Loucy (cell line): Measurements from ENCODE around the gene FFAR2.

Source experiments
- EZH2phosphoT487 ChIP-seq: fragments of 200-600 bp; IDR thresholded peaks from 2 replicates; pipeline ENCODE4 v1.6.1; 2018; ENCODE audit warnings: antibody characterized with exemption, mild to moderate bottlenecking, moderate library complexity, borderline replicate concordance
- TF ChIP-seq, protein P1 (sequence below): fragments of 200-600 bp; sonication (generic); conservative IDR thresholded peaks from 2 replicates; pipeline ENCODE4 v1.5.1; 2014; ENCODE audit warnings: mild to moderate bottlenecking, antibody characterized with exemption, low read length

DNA sequence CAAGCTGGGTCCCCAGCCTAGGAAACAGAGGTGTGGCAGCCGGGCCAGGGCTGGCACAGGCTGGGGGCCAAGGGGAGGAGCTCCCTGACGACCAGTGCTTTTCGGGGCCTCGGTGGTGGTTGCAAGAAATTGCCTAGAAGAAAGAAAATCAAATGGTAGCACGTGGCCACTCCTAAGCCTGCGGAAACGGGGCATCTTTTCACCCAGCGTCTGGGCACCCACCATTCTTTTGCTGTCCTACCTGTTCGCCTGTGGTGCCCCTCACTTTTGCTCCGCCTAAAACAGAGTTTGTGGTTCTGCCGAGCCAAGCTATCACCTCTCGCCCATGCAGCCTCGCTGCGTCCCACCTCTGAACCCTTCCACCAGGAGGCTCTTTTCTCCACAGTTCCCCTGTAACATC is 49.3 kb downstream of the FFAR2 start:
- TF ChIP-seq, protein P1, sequence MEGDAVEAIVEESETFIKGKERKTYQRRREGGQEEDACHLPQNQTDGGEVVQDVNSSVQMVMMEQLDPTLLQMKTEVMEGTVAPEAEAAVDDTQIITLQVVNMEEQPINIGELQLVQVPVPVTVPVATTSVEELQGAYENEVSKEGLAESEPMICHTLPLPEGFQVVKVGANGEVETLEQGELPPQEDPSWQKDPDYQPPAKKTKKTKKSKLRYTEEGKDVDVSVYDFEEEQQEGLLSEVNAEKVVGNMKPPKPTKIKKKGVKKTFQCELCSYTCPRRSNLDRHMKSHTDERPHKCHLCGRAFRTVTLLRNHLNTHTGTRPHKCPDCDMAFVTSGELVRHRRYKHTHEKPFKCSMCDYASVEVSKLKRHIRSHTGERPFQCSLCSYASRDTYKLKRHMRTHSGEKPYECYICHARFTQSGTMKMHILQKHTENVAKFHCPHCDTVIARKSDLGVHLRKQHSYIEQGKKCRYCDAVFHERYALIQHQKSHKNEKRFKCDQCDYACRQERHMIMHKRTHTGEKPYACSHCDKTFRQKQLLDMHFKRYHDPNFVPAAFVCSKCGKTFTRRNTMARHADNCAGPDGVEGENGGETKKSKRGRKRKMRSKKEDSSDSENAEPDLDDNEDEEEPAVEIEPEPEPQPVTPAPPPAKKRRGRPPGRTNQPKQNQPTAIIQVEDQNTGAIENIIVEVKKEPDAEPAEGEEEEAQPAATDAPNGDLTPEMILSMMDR, result no peak
- TF ChIP-seq EZH2phosphoT487, result no peak
